Measurements from ENCODE around the gene NMUR2.

- TF ChIP-seq CTCF (IDR thresholded peaks at IDR 0.05) = no peak
- no peak for TF ChIP-seq ZFX (IDR thresholded peaks at IDR 0.05; ENCODE audit: borderline replicate concordance)
These were observed 26.3 kb downstream of the NMUR2 start for GRCh38 chr5:152378730-152379129.

Data from 22Rv1 (cell line).